WTC11 (cell line): Measurements from ENCODE around the gene SLC25A45. TPM values are rescaled to one million over a fixed set of nuclear protein-coding genes. Genes with fewer than 3 reads are reported as not detected.
A peak's percentile ranks its signal among the peaks of the same experiment; 100 is the strongest.

Experiments
- ATAC-seq: fragments of 200-7000 bp; cut with Tn5 transposase; 2 replicates; pipeline ENCODE4 v1.10.0; 2021; ENCODE audit warnings: mild to moderate bottlenecking, moderate library complexity
- CTCF ChIA-PET: fragments of 300-600 bp; sonication (Branson Sonifier 250); formaldehyde crosslinking; loops from one replicate; lab custom pipeline; 2021; ENCODE audit warnings: antibody characterized with exemption; lab: Charles Lee
- POLR2A ChIA-PET: fragments of 350-600 bp; sonication (Branson Sonifier 250); formaldehyde crosslinking; loops from one replicate; lab custom pipeline; 2021; ENCODE audit warnings: antibody characterized with exemption; lab: Charles Lee
- DNase-seq: peaks from one replicate; pipeline ENCODE4 v3.0.0; 2021; ENCODE audit warnings: low spot score
- H3K27ac Mint-ChIP-seq: 2 replicates; pipeline ENCODE4 v1.8.0; 2021; ENCODE audit warnings: mixed read lengths
- H3K27me3 Mint-ChIP-seq: 2 replicates; pipeline ENCODE4 v1.8.0; 2021; ENCODE audit warnings: low read depth, mild to moderate bottlenecking, moderate library complexity, mixed read lengths
- H3K36me3 Mint-ChIP-seq: 2 replicates; pipeline ENCODE4 v1.8.0; 2021; ENCODE audit warnings: mixed read lengths
- H3K4me1 Mint-ChIP-seq: 2 replicates; pipeline ENCODE4 v1.8.0; 2022; ENCODE audit warnings: mixed read lengths
- H3K4me3 Mint-ChIP-seq: 2 replicates; pipeline ENCODE4 v1.8.0; 2021; ENCODE audit warnings: mild to moderate bottlenecking, moderate library complexity, mixed read lengths
- H3K9me3 Mint-ChIP-seq: 2 replicates; pipeline ENCODE4 v1.8.0; 2021; ENCODE audit warnings: mixed read lengths
- AR ChIP-seq: fragments of 250-450 bp; sonication (Bioruptor Pico); IDR thresholded peaks from 2 replicates; pipeline ENCODE4 v1.9.0; 2021; ENCODE audit warnings: mild to moderate bottlenecking
- ATF3 ChIP-seq: sonication (generic); formaldehyde crosslinking; conservative IDR thresholded peaks from 2 replicates; pipeline ENCODE4 v1.8.1; 2022; ENCODE audit warnings: mild to moderate bottlenecking, missing genetic modification reagents
- E2F5 ChIP-seq: sonication (generic); formaldehyde crosslinking; IDR thresholded peaks from 2 replicates; pipeline ENCODE4 v1.8.1; 2022; ENCODE audit warnings: mild to moderate bottlenecking, moderate library complexity, missing genetic modification reagents
- FOXP1 ChIP-seq: sonication (generic); formaldehyde crosslinking; IDR thresholded peaks from 2 replicates; pipeline ENCODE4 v1.8.0; 2022; ENCODE audit warnings: missing genetic modification reagents, mild to moderate bottlenecking, moderate library complexity, borderline replicate concordance
- GABPB1 ChIP-seq: sonication (generic); formaldehyde crosslinking; IDR thresholded peaks from 2 replicates; pipeline ENCODE4 v1.8.1; 2023; ENCODE audit warnings: mild to moderate bottlenecking, missing genetic modification reagents
- MAX ChIP-seq: sonication (generic); formaldehyde crosslinking; IDR thresholded peaks from 2 replicates; pipeline ENCODE4 v1.8.0; 2022; ENCODE audit warnings: mild to moderate bottlenecking, missing genetic modification reagents
- MXD4 ChIP-seq: fragments of 250-450 bp; sonication (Bioruptor Pico); IDR thresholded peaks from 2 replicates; pipeline ENCODE4 v1.8.0; 2021; ENCODE audit warnings: mild to moderate bottlenecking, moderate library complexity, borderline replicate concordance
- NFATC4 ChIP-seq: fragments of 250-450 bp; sonication (Bioruptor Pico); IDR thresholded peaks from 2 replicates; pipeline ENCODE4 v1.9.0; 2021; ENCODE audit warnings: mild to moderate bottlenecking
- NR3C1 ChIP-seq: sonication (generic); formaldehyde crosslinking; conservative IDR thresholded peaks from 2 replicates; pipeline ENCODE4 v1.8.1; 2023; ENCODE audit warnings: low read depth, mild to moderate bottlenecking, missing genetic modification reagents
- SMAD4 ChIP-seq: sonication (generic); formaldehyde crosslinking; IDR thresholded peaks from 2 replicates; pipeline ENCODE4 v1.8.0; 2022; ENCODE audit warnings: mild to moderate bottlenecking, missing genetic modification reagents
- STAT6 ChIP-seq: sonication (generic); formaldehyde crosslinking; conservative IDR thresholded peaks from 2 replicates; pipeline ENCODE4 v1.8.1; 2023; ENCODE audit warnings: mild to moderate bottlenecking, low read depth, missing genetic modification reagents, moderate library complexity
- TCF7 ChIP-seq: sonication (generic); formaldehyde crosslinking; IDR thresholded peaks from 2 replicates; pipeline ENCODE4 v1.8.0; 2022; ENCODE audit warnings: mild to moderate bottlenecking, low read depth, missing genetic modification reagents, moderate library complexity
- ZBTB21 ChIP-seq: sonication (generic); formaldehyde crosslinking; IDR thresholded peaks from 2 replicates; pipeline ENCODE4 v1.8.1; 2023; ENCODE audit warnings: mild to moderate bottlenecking, missing genetic modification reagents, borderline replicate concordance
- ZMAT4 ChIP-seq: fragments of 250-450 bp; sonication (Bioruptor Pico); IDR thresholded peaks from 2 replicates; pipeline ENCODE4 v1.9.0; 2021; ENCODE audit warnings: mild to moderate bottlenecking
- ZNF121 ChIP-seq: sonication (generic); formaldehyde crosslinking; IDR thresholded peaks from 2 replicates; pipeline ENCODE4 v1.8.0; 2023; ENCODE audit warnings: missing genetic modification reagents
- ZNF232 ChIP-seq: sonication (generic); formaldehyde crosslinking; IDR thresholded peaks from 2 replicates; pipeline ENCODE4 v1.8.0; 2022; ENCODE audit warnings: mild to moderate bottlenecking, missing genetic modification reagents
- ZNF423 ChIP-seq: fragments of 250-450 bp; sonication (Bioruptor Pico); IDR thresholded peaks from 2 replicates; pipeline ENCODE4 v2.1.2; 2022; ENCODE audit warnings: mild to moderate bottlenecking, moderate library complexity
- total RNA-seq: library from RNA; stranded (reverse); gene quantifications from 3 replicates; pipeline ENCODE4 v1.2.3, GENCODE V29; 2021

Gene SLC25A45
- total RNA-seq, 1 experiment from 2014 or later = 1.7 TPM

- TF ChIP-seq ZNF423 (CRISPR knock-in tag) (peak; percentile 66), SMAD4 (CRISPR knock-in tag) (no peak)
Observed at GRCh38 chr11:65382033-65382803, at the start of gene SLC25A45 (continued).

- CTCF ChIA-PET = interaction anchor here (1.0 to 1.4 kb wide), 3 partner anchors 14 to 37 kb away, joined by 7 to 9 read pairs (median 8); no protein-coding TSS in a partner anchor
- ATAC-seq (no peak), DNase-seq (no peak)
- no peak overlapping the region for H3K27ac Mint-ChIP-seq
- no peaks in the 10 kb centered on the region for H3K9me3 Mint-ChIP-seq
- no peaks in the 10 kb centered on the region for H3K36me3 Mint-ChIP-seq
- TF ChIP-seq ZBTB21 = no peak
- TF ChIP-seq STAT6 (CRISPR knock-in tag) = no peak
- TF ChIP-seq FOXP1 (CRISPR knock-in tag) = no peak
- no peak for TF ChIP-seq ZMAT4 (CRISPR knock-in tag)
- TF ChIP-seq GABPB1 (CRISPR knock-in tag) = no peak
- no peak for TF ChIP-seq ZNF232 (CRISPR knock-in tag)
- TF ChIP-seq ATF3 = no peak
- TF ChIP-seq MAX = no peak
- no peak for TF ChIP-seq MXD4
- TF ChIP-seq TCF7 (CRISPR knock-in tag) = no peak
- no peak for TF ChIP-seq AR (CRISPR knock-in tag)
- no peak for TF ChIP-seq NR3C1 (CRISPR knock-in tag)
- TF ChIP-seq E2F5 = no peak
- TF ChIP-seq ZNF121 (CRISPR knock-in tag) = no peak
- no peak for TF ChIP-seq NFATC4 (CRISPR knock-in tag)
- POLR2A ChIA-PET = no interaction called here
- no peak overlapping the region for H3K4me3 Mint-ChIP-seq
- H3K4me1 Mint-ChIP-seq = peaks cover 38% of the 10 kb centered on the region
- H3K27me3 Mint-ChIP-seq = no peaks in the 10 kb centered on the region
Observed at GRCh38 chr11:65431451-65432099, 49.1 kb upstream of the SLC25A45 start.
